SK-N-SH (cell line): Measurements from ENCODE around the gene PTPRD.

Experiments used
- CTCF ChIP-seq: fragments of 200-600 bp; sonication (generic); IDR thresholded peaks from 2 replicates; pipeline ENCODE4 v1.6.1; 2017; ENCODE audit warnings: antibody characterized with exemption, mild to moderate bottlenecking, moderate library complexity
- EP300 ChIP-seq, 2 experiments: IDR thresholded peaks; 2 replicates each; pipeline versions ENCODE4 v1.4.0 to v1.6.1; 2012; ENCODE audit warnings: borderline replicate concordance in 1 of 2, low read depth in 1 of 2, low read length in 1 of 2
- EZH2phosphoT487 ChIP-seq: fragments of 200-600 bp; sonication (generic); IDR thresholded peaks from 2 replicates; pipeline ENCODE4 v1.6.1; 2017; ENCODE audit warnings: low read depth, mixed run types, mild to moderate bottlenecking, antibody characterized with exemption, moderate library complexity, borderline replicate concordance
- FOSL2 ChIP-seq: IDR thresholded peaks from 2 replicates; pipeline ENCODE4 v1.4.0; 2012; ENCODE audit warnings: low read depth, mild to moderate bottlenecking, moderate library complexity, borderline replicate concordance
- FOXJ3 ChIP-seq: sonication (generic); formaldehyde crosslinking; IDR thresholded peaks from 2 replicates; pipeline ENCODE4 v1.5.1; 2020; ENCODE audit warnings: mild to moderate bottlenecking, missing genetic modification reagents
- JUND ChIP-seq: IDR thresholded peaks from 2 replicates; pipeline ENCODE4 v1.4.0; 2012
- MAX ChIP-seq: IDR thresholded peaks from 2 replicates; pipeline ENCODE4 v1.4.0; 2012; ENCODE audit warnings: low read depth
- RAD21 ChIP-seq: IDR thresholded peaks from 2 replicates; pipeline ENCODE4 v1.6.1; 2012; ENCODE audit warnings: mild to moderate bottlenecking, low read length
- SIN3A ChIP-seq: IDR thresholded peaks from 2 replicates; pipeline ENCODE4 v1.6.1; 2012; ENCODE audit warnings: low read depth, mild to moderate bottlenecking, low read length, moderate library complexity, borderline replicate concordance
- TCF12 ChIP-seq: IDR thresholded peaks from 2 replicates; pipeline ENCODE4 v1.4.0; 2012
- TF ChIP-seq, protein P1 (sequence below): fragments of 150-350 bp; IDR thresholded peaks from 2 replicates; pipeline ENCODE4 v1.6.1; 2017; ENCODE audit warnings: antibody characterized with exemption, low read length, low read depth, borderline replicate concordance
- TF ChIP-seq, protein P2 (sequence below): IDR thresholded peaks from 2 replicates; pipeline ENCODE4 v1.6.1; 2012; ENCODE audit warnings: mild to moderate bottlenecking, low read depth, low read length, moderate library complexity

DNA sequence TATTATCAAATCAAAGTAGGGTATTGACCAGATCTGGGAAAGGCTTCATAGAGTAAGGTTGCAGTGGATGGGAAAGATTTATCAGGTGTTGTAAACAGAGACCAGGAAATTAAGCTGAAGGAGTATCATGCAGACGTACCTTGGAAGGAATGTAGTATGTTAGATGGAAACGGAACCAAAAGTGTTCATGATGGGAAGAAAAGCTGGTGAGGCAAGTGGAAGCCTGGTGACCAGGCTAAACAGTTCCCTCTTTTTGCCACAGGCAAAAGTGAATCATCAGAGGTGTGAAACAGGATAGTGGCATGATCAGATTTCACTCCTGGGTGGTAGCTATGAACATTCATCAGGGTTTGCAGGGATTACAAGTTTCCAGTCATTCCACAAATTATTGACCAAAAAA, 2033.1 kb downstream of the PTPRD start:
- TF ChIP-seq RAD21 (no peak), CTCF (no peak), JUND (no peak), EZH2phosphoT487 (no peak), FOXJ3 (CRISPR knock-in tag) (no peak), MAX (no peak), FOSL2 (no peak), EP300 (IDR thresholded peaks at IDR 0.05; ENCODE audit: borderline replicate concordance in 1 of 2, low read depth in 1 of 2, low read length in 1 of 2) (no peak), TCF12 (no peak), SIN3A (no peak)
- TF ChIP-seq, protein P1, sequence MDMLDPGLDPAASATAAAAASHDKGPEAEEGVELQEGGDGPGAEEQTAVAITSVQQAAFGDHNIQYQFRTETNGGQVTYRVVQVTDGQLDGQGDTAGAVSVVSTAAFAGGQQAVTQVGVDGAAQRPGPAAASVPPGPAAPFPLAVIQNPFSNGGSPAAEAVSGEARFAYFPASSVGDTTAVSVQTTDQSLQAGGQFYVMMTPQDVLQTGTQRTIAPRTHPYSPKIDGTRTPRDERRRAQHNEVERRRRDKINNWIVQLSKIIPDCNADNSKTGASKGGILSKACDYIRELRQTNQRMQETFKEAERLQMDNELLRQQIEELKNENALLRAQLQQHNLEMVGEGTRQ: no peak
- TF ChIP-seq, protein P2, sequence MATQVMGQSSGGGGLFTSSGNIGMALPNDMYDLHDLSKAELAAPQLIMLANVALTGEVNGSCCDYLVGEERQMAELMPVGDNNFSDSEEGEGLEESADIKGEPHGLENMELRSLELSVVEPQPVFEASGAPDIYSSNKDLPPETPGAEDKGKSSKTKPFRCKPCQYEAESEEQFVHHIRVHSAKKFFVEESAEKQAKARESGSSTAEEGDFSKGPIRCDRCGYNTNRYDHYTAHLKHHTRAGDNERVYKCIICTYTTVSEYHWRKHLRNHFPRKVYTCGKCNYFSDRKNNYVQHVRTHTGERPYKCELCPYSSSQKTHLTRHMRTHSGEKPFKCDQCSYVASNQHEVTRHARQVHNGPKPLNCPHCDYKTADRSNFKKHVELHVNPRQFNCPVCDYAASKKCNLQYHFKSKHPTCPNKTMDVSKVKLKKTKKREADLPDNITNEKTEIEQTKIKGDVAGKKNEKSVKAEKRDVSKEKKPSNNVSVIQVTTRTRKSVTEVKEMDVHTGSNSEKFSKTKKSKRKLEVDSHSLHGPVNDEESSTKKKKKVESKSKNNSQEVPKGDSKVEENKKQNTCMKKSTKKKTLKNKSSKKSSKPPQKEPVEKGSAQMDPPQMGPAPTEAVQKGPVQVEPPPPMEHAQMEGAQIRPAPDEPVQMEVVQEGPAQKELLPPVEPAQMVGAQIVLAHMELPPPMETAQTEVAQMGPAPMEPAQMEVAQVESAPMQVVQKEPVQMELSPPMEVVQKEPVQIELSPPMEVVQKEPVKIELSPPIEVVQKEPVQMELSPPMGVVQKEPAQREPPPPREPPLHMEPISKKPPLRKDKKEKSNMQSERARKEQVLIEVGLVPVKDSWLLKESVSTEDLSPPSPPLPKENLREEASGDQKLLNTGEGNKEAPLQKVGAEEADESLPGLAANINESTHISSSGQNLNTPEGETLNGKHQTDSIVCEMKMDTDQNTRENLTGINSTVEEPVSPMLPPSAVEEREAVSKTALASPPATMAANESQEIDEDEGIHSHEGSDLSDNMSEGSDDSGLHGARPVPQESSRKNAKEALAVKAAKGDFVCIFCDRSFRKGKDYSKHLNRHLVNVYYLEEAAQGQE: no peak
